GM19239 (cell line): ENCODE results near the gene PSME3.
"Not testable (repeated sequence)": the region's sequence is repeated elsewhere in the genome, so short reads cannot be mapped to it uniquely, and the experiment has no call there.

ENCODE experiments used
- DNase-seq: peaks from one replicate; pipeline ENCODE4 v3.0.0; 2011; ENCODE audit warnings: low spot score; ENCODE audit not compliant: insufficient read length
- FAIRE-seq: peaks from 2 replicates; lab custom pipeline; 2011; peaks lifted over from hg19 to GRCh38; lab: Jason Lieb, UNC

The PSME3 gene

DNA sequence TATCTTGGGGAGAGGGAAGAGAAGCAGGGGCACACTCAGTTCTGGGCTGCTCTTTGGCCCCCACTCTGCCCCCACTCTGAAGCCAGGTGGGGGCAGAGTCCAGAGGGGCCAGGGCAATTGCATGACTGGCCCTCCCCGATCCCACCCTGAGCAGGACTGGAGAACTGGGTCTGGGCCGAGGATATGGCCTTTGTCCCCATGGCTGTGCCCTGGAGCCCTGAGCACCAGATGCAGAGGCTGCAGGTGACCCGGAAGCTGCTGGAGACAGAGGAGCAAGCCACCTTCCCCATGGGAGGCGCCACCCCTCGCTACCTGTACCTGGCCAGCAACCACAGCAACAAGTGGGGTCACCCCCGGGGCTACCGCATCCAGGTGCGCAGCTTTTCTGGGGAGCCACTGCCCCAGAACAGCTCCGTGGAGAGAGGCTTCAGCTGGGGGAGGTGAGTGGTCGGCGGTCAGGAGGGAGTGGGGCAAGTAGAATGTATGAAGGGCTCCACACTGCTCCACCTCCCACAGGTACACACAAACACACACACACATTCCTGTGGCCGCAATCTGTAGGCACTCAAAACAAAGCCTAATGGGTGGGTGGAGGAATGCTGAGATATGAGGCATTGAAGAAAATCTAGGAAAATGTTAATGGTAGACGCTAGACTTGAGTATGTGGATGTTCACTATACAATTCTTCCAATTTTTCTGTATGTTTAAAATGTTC is 39.2 kb downstream of the PSME3 start:
- FAIRE-seq (no peak), DNase-seq (no peak)

DNA sequence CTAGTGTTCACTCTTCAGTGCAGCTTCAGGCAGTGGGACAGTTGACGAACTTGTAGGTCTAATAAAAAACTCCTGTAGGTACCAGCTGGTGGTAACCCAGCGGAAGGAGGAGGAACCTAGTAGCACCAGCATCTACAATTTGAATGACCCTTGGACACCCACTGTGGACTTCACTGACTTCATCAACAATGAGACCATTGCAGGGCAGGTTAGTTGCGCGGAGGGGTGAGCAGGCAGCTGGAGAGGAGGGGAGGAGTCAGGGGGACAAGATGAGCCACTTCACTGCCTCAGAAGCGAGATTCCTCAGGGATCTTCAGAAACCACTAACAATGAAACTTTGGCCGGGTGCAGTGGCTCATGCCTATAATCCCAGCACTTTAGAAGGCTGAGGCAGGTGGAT is 40.1 kb downstream of the PSME3 start:
- no peak for FAIRE-seq
- no peak for DNase-seq

DNA sequence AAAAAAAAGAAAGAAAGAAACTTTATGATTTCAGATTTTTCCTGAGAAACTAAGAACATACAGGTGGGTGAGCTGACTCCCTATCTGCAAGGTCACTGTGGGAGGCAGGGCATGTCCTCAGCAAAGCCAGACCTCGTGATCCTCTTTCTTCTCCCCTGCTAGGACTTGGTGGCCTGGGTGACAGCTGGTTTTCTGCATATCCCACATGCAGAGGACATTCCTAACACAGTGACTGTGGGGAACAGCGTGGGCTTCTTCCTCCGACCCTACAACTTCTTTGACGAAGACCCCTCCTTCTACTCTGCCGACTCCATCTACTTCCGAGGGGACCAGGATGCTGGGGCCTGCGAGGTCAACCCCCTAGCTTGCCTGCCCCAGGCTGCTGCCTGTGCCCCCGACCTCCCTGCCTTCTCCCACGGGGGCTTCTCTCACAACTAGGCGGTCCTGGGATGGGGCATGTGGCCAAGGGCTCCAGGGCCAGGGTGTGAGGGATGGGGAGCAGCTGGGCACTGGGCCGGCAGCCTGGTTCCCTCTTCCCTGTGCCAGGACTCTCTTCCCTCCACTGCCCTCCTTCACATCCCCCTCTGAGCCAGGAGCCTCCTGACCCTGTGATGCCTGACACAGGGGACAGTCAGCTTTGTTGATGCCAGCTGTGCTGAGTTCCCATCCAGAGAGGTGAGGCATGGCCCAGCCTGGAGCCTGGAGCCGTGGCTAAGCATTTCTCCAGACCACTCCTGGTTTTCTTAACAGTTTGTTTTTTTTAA is 40.9 kb downstream of the PSME3 start:
- FAIRE-seq, DNase-seq: not testable (repeated sequence)

DNA sequence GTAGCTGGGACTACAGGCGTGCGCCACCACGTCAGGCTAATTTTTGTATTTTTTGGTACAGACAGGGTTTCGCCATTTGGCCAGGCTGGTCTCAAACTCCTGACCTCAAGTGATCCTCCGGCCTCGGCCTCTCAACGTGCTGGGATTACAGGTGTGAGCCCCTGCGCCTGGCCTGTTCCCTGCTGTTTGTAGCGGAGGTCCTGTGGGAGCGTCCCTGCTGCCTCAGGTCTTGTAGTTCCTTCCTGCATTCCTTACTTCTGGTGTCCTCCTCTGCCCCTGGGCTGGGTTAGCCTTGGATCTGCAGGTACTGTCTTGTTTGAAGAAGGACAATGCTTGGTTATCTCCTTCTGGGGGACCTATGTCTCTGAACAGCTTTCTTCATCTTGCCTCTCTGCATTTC is 43.8 kb downstream of the PSME3 start:
- no peak for FAIRE-seq
- no peak for DNase-seq

DNA sequence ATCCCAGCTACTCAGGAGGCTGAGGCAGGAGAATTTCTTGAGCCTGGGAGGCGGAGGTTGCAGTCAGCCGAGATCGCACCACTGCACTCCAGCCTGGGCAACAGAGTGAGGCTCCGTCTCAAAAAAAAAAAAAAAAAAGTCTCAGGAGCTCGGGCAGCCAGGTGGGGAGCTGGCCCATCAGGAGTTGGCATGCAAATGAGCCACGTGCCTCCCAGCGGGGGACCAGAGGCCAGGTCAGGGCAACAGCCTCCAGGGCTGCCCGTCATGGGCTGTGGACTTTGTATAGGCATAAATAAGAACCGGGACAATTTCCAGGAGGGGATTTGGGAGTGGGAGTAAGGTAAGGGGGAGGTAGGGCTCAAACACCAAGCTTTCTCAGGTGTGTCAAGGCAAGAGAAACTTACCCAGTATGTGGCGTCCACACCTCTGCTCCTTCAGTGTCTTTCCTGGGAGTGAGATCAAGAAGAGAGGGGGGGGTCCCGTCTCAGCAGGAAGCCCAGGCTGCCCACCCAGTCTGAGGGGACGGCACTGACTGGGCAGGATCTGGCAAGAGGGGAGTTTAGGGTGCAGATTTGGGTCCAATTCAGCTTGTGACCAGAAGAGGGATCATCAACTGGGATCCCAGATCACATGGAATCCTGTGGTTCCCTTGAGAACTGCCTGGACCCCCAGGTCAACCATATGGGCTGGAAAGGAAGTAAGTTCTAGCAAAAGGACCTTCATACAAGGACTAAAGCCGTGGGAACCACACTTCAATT is 45.1 kb downstream of the PSME3 start:
- FAIRE-seq, result no peak
- no peak for DNase-seq

DNA sequence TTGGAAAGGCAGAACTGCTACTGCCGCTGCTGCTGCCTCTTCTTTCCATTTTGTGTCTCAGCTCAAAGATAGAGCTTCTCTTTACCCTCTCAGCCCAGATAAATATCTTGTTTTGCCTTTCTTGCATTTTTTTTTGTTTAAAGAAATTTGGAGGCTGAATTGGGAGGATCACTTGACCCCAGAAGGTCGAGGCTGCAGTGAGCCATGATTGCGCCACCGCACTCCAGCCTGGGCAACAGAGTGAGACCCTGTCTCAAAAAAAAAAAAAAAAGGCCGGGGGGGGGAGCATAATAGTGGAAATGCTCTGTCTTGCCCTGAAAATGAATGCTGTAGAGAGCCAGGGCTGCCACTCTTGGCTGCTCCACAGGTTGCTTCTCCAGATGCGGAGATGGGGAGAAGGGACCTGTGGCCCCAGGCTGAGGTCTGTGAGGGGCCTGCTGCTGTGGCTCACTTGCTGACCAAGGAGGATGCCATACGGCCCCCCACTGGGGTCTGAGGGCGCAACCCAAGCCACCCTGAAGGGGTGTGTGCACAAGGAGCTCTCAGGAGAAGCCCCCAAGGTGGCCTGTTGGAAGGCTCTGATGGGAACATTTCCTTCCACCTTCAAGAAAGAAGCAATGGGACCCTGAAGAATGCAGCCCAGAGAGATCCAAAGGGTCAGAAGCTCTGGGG is 45.9 kb downstream of the PSME3 start:
- no peak for FAIRE-seq
- no peak for DNase-seq

DNA sequence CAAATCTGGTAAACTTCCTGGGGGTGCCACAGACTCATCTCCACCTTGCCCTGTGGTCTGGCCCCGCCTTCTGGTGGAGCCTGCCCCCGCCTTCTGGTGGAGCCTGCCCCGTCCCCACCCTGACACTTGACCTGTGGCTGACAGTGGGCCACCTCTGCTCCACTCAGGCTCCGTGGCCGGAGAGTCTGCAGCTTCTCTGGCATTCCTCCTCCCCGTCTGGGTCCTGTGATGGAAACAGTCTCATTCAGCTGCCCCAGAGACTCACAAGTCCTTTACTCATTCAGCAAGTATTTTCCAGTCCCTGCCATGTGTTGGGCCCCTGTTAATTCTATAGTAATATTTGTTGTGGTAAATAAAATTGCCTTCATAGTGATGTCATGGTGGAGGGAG is 46.4 kb downstream of the PSME3 start:
- FAIRE-seq (no peak), DNase-seq (no peak)

DNA sequence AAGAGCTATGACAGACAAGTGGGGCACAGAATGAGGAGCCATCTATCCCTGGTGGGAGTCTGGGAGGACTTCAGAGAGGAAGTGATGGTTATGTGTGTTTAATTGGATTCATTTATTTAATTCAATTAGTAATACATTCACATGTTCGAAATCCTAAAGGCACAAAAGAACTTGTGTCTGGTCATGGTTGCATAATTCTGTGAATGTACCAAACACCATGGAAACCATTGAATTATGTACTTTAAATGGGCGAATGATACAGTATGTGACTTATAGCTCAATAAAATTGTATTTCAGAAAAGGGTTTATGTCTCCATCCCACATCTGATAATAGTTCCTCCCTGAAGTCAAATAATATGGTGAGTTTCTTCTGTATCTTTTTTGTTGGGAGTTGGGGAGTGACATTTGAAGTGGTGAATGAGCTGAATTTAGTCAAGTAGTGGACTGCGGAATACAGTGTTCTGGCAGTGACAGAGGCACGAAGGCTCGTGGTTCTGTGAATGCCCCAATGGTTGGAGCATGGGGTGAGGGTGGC is 47.6 kb downstream of the PSME3 start:
- DNase-seq, result no peak
- no peak for FAIRE-seq

DNA sequence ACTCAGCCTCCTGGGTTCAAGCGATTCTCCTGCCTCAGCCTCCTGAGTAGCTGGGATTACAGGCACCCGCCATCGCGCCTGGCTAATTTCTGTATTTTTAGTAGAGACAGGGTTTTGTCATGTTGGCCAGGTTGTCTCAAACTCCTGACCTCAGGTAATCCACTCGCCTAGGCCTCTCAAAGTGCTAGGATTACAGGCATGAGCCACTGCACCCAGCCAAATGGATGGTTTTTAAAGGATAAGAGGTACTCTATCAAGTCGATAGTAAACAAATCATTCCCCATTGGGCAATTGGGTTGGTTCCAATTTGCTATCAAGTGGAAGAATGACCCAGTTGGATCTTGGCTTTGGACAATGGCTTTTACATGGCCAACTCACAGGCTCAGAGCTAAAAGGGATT is 48.5 kb downstream of the PSME3 start:
- not testable (repeated sequence) for FAIRE-seq, DNase-seq

DNA sequence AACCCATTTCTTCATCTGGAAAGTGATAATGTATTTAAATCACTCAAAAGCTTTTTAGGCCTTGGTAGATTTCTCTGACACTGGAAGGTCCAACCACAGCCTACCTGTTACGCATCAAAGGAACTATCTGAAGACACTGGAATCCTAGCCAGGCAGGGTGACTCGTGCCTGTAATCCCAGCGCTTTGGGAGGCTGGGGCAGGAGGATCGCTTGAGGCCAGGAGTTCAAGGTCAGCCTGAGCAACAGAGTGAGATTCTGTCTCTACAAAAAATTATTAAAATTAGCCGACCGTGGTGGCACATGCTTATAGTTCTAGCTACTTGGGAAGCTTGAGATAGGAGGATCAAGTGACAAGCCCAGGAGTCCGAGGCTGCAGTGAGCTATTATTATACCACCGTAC is 49.0 kb downstream of the PSME3 start:
- FAIRE-seq (no peak), DNase-seq (no peak)

DNA sequence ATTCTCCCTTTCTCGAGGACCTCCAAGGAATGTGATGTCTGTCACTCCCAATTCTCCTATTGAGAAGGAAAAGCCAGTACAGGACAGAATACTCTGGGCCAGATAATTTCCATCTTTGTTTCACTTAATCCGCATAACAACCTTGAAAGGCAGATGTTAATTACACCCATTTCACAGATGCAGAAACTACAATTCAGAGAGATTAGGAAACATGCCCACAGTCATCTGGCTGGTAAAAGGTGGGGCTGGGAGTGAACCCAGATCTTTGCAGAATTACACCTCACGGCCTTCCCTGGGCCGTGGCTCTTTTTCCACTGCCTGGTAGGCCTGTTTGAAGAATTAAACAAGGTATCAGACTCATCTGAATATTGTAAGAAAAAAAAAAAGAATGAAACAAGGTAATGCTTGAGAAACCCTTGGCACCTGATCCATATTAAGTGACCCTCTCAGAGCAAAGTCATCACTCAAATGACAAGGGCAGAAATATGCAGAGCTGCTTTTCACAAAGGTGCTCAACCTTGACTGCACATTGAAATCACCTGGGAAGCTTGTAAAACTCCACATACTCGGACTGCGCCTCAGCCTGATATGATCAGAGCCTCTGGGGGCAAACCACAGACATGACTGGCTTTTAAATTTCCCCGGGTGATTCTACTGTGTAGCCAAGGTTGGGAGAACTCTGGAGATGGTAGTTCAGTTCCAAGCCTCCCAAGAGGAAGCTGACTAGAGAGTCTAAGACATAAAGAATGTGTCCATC is 50.8 kb downstream of the PSME3 start:
- no peak for FAIRE-seq
- DNase-seq, result no peak

DNA sequence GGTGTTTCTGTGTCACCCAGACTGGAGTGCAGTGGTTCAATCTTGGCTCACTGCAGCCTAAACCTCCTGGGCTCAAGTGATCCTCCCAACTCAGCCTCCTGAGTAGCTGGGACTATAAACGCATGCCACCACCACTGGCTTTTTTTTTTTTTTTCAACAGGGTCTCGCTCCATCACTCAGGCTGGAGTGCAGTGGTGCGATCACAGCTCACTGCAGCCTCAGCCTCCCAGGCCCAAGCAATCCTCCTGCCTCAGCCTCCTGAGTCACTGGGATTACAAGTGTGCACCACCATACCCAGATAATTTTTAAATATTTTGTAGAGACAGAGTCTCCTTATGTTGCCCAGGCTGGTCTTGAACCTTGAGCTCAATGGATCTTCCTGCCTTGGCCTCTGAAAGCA is 52.6 kb downstream of the PSME3 start:
- not testable (repeated sequence) for FAIRE-seq, DNase-seq

DNA sequence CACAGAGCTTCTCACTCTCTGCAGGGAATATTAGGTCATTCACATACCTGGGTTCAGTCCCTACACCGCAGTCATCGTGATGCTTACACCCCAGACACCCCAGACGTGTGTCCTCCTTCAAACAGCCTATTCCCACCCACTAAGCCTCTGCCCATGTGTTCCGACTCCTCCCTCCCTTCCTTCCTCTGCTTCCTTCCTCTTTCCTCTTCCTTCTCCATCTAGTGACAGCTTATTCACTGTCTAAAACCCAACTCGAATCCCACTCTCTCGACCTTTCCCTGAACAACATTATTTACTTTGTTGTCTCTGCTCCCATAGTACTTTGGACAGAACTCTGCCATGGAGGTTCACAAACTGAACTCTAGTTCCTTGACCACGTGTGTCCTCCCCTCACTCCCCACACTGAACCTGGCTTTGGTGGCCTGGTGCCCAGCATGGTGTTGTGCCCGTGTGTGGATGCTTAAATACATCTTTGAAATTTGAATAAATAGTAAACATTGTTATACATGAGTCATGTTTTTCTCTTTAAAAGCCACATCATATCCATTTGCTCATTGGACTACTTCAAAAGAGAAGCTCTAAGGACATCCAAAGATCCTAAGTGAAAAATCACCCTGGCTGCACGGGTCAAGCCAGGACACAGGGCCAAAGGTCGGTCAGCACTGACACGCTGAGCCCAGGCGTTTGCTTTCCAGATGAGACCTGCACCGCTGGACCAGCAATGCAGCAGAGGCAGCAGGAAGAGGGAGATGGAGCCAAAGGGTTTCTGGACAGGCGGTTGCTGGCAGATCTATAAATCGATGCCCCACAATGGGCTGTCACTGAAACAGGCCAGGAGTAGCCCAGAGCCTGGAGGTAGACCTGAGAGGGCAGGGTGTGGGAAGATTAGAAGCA is 53.3 kb downstream of the PSME3 start:
- no peak for FAIRE-seq
- DNase-seq, result no peak

DNA sequence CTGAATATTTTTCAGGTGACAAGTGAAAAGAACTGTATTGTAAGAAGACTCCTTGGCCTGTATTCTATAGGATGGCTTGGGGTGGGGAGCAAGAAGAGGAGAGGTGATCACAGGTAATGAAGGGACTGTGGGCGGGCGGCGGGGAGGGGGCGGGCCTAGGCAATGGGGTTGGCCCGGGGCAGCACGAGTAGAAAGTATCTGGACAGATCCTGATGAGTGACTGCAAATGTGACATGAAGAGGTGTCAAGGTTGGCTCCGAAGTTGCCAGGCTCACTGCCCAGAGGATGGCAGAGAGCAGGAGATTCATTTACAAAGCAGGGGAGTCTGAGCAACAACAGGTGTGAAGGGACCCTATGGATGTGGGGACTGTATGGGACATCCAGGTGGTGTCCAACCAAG is 56.6 kb downstream of the PSME3 start:
- FAIRE-seq (no peak), DNase-seq (no peak)

DNA sequence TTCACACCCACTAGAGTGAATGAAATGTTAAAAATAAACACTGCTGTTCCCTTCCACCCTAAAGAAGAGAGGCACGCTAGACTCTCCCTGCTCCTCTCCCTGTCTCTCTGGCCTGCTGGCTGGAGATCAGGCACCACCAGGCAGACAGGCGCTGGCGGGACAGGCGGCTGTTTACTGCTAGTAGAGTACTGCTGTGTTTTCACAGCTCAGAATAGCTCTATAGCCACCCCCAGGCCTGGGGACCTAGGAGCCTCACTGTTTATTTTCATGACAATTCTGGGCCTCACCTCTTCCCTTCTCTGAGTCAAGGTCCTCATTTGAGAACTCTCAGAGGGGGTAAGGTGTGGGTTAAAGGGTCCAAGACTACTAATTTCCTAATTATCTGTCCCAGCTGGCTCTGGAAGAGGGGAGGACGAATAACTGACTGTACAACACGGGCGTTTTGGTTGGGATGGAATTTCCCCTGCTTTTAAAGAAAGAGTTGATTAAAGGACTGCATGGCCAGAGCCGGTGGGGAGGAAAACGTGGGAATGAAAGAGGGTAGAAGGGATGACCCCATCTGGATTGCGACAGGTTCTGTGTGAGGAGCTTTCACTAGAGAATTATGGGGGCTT is 58.4 kb downstream of the PSME3 start:
- FAIRE-seq, result no peak
- no peak for DNase-seq

DNA sequence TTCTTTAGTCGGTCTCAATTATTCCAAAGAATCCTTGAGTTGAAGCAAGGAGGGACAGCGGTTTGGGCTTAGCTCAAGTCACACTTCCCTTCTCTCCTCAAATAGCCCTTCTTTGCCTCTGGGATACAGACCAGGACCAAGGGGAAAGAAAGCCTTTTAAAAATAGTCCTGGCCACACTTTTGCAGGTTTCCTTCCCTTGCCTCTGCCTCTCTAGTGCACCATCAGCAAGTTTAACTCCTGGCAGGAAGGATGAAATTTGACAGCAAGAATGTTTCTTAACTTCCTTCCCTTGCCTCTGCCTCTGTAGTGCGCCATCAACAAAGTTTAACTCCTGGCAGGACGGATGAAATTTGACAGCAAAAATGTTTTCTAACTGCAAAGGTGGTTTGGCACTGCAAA is 60.2 kb downstream of the PSME3 start:
- FAIRE-seq (no peak), DNase-seq (no peak)
